Common myeloid progenitor, CD34-positive (primary cell): ENCODE data around the gene CLDN4.
"Not testable (repeated sequence)": the region's sequence is repeated elsewhere in the genome, so short reads cannot be mapped to it uniquely, and the experiment has no call there.

ENCODE experiments used
- CTCF ChIA-PET: fragments of 350-600 bp; sonication (Branson Sonifier 250); formaldehyde crosslinking; loops from one replicate; lab custom pipeline; 2021; ENCODE audit warnings: antibody characterized with exemption; lab: Charles Lee
- POLR2A ChIA-PET: fragments of 350-600 bp; sonication (Branson Sonifier 250); formaldehyde crosslinking; loops from one replicate; lab custom pipeline; 2021; ENCODE audit warnings: antibody characterized with exemption; lab: Charles Lee
- DNase-seq, 3 donors: peaks; one replicate each; pipeline versions ENCODE4 v3.0.0 to v3.0.0-alpha.2; 2013
- H3K27ac ChIP-seq, 2 experiments: 1 replicate in 1 of 2; 2 replicates in 1 of 2; pipeline ENCODE4 v1.7.0; 2013; ENCODE audit warnings: inconsistent platforms in 2 of 2, low read length in 2 of 2, mild to moderate bottlenecking in 2 of 2, low read depth in 1 of 2, moderate library complexity in 1 of 2; ENCODE audit not compliant: severe bottlenecking in 2 of 2, insufficient read depth in 1 of 2, poor library complexity in 1 of 2
- H3K27me3 ChIP-seq, 5 experiments: replicated peaks in 2 of 5; 1 replicate in 3 of 5; 2 replicates in 2 of 5; pipeline versions ENCODE4 v1.6.1 to v1.7.0; 2013; ENCODE audit warnings: low read length in 4 of 5, mild to moderate bottlenecking in 2 of 5, moderate library complexity in 2 of 5, inconsistent platforms in 1 of 5; ENCODE audit not compliant: insufficient read depth in 5 of 5, control insufficient read depth in 4 of 5
- H3K36me3 ChIP-seq, 4 experiments: 1 replicate in 2 of 4; 2 replicates in 2 of 4; pipeline versions ENCODE4 v1.6.1 to v1.7.0; 2013; ENCODE audit warnings: low read length in 3 of 4, control low read depth in 1 of 4, mild to moderate bottlenecking in 1 of 4; ENCODE audit not compliant: control insufficient read depth in 4 of 4, insufficient read depth in 4 of 4
- H3K4me1 ChIP-seq, 4 experiments: 1 replicate in 3 of 4; 2 replicates in 1 of 4; pipeline versions ENCODE4 v1.6.1 to v1.7.1; 2013; ENCODE audit warnings: low read length in 3 of 4, mild to moderate bottlenecking in 3 of 4, control low read depth in 1 of 4, inconsistent platforms in 1 of 4, moderate library complexity in 1 of 4; ENCODE audit not compliant: control insufficient read depth in 4 of 4, insufficient read depth in 4 of 4; ENCODE audit errors: control extremely low read depth in 1 of 4
- H3K4me3 ChIP-seq, 7 experiments: 1 replicate in 4 of 7; 2 replicates in 3 of 7; pipeline versions ENCODE4 v1.5.1 to v1.7.0; 2013; ENCODE audit warnings: mild to moderate bottlenecking in 7 of 7, low read length in 6 of 7, moderate library complexity in 6 of 7, inconsistent platforms in 2 of 7, low read depth in 2 of 7, control low read depth in 1 of 7; ENCODE audit not compliant: insufficient read depth in 4 of 7, control insufficient read depth in 1 of 7; ENCODE audit errors: extremely low read depth in 1 of 7
- H3K9me3 ChIP-seq, 5 experiments: 1 replicate in 4 of 5; 2 replicates in 1 of 5; pipeline versions ENCODE4 v1.6.1 to v1.7.1; 2013; ENCODE audit warnings: low read length in 4 of 5, mild to moderate bottlenecking in 2 of 5, inconsistent platforms in 1 of 5, low read depth in 1 of 5, moderate library complexity in 1 of 5; ENCODE audit not compliant: control insufficient read depth in 4 of 5, insufficient read depth in 2 of 5; ENCODE audit errors: control extremely low read depth in 1 of 5
- WGBS: methylation state at CpG from one replicate; pipeline ENCODE4 v1.1.5; 2013; ENCODE audit not compliant: insufficient coverage; 5-methylcytosine and 5-hydroxymethylcytosine counted together

CLDN4 gene

GRCh38 chr7:73812996-73813395, 17.8 kb upstream of the CLDN4 start:
- DNase-seq, result no peak

GRCh38 chr7:73815436-73815835, 15.4 kb upstream of the CLDN4 start:
- 94% methylated on average over 7 of the region's 8 CpGs for WGBS
- H3K4me1 ChIP-seq, result no peaks in the 10 kb centered on the region
- no peak overlapping the region for H3K27ac ChIP-seq
- CTCF ChIA-PET, result interaction anchor here (0.6 to 2.7 kb wide), 4 partner anchors 11 to 181 kb away, joined by 3 to 12 read pairs (median 6); no protein-coding TSS in a partner anchor
- peaks cover 0 to 20% (median 9%) of the 10 kb centered on the region in 5 experiments for H3K9me3 ChIP-seq
- no peak for DNase-seq
- H3K4me3 ChIP-seq, result no peak overlapping the region
- H3K36me3 ChIP-seq, result no peaks in the 10 kb centered on the region
- POLR2A ChIA-PET, result no interaction called here
- peaks cover 0 to 4% (median 0%) of the 10 kb centered on the region in 5 experiments for H3K27me3 ChIP-seq

More at GRCh38 chr7:73812996-73813395, 17.8 kb upstream of the CLDN4 start:
- 92% methylated on average over 2 of the region's 3 CpGs for WGBS
- Histone ChIP-seq H3K36me3 (no peaks in the 10 kb centered on the region), H3K4me3 (no peak overlapping the region), H3K4me1 (no peaks in the 10 kb centered on the region), H3K27me3 (peaks cover 0 to 4% (median 0%) of the 10 kb centered on the region in 5 experiments), H3K27ac (no peak overlapping the region), H3K9me3 (peaks cover 0 to 20% (median 9%) of the 10 kb centered on the region in 5 experiments)
- ChIA-PET CTCF (interaction anchor here (1.1 kb wide), 2 partner anchors 12 to 15 kb away, joined by 3 to 4 read pairs; no protein-coding TSS in a partner anchor), POLR2A (no interaction called here)

- Histone ChIP-seq H3K36me3 (no peaks in the 10 kb centered on the region), H3K4me1 (no peaks in the 10 kb centered on the region), H3K4me3 (no peak overlapping the region), H3K27ac (no peak overlapping the region), H3K9me3 (peaks cover 0 to 18% (median 7%) of the 10 kb centered on the region in 5 experiments), H3K27me3 (peaks cover 0 to 2% (median 0%) of the 10 kb centered on the region in 5 experiments)
- 92% methylated on average over 5 of the region's 6 CpGs for WGBS
- no peak for DNase-seq
- POLR2A ChIA-PET, result no interaction called here
- CTCF ChIA-PET, result no interaction called here
These were observed 13.7 kb upstream of the CLDN4 start for GRCh38 chr7:73817121-73817520.

GRCh38 chr7:73820013-73820412, 10.8 kb upstream of the CLDN4 start:
- Histone ChIP-seq H3K27ac (no peak overlapping the region), H3K36me3 (no peaks in the 10 kb centered on the region), H3K27me3 (peaks cover 0 to 3% (median 2%) of the 10 kb centered on the region in 5 experiments), H3K4me3 (no peak overlapping the region), H3K9me3 (no peaks in the 10 kb centered on the region), H3K4me1 (no peaks in the 10 kb centered on the region)
- POLR2A ChIA-PET, result no interaction called here
- WGBS, result 100% methylated on average over 4 of the region's 7 CpGs
- DNase-seq, result no peak
- CTCF ChIA-PET, result interaction anchor here (1.7 kb wide), 1 partner anchor 35 kb away, joined by 4 read pairs; no protein-coding TSS in a partner anchor

DNA sequence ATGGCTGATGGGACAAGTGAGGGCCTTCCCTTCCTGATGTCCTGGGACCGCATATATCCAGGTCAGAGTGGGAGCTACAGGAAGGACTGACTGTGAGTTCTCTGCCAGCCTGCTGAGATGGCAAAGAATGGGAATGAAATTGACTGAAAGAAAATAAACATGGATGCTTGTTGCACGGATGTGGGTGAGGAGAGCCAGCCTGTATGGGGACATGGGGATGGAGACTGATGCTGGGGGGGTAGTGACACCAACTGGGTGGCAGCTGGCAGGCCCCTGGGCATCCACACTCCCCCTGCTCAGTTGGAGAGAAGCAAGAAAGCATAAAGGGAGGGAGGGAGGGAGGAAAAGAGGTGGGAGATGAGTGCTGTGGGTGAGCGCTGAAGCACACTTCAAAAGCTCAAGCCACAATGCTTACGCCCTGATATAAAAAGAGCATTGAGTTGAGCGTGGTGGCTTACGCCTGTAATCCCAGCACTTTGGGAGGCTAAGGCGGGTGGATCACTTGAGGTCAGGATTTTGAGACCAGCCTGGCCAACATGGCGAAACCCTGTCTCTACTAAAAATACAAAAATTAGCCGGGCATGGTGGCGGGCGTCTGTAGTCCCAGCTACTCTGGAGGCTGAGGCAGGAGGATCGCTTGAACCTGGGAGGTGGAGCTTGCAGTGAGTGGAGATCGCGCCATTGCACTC, 9.1 kb upstream of the CLDN4 start:
- H3K9me3 ChIP-seq, POLR2A ChIA-PET, H3K27ac ChIP-seq, H3K36me3 ChIP-seq, DNase-seq, H3K4me3 ChIP-seq, H3K27me3 ChIP-seq: not testable (repeated sequence)
- H3K4me1 ChIP-seq, result peaks cover 0 to 11% (median 10%) of the 10 kb centered on the region in 4 experiments
- CTCF ChIA-PET, result interaction anchor here (0.5 to 1.7 kb wide), 6 partner anchors 12 to 578 kb away, joined by 3 to 6 read pairs (median 4); no protein-coding TSS in a partner anchor
- whole genome bisulfite sequencing, result 96% methylated on average over 3 of the region's 14 CpGs

DNA sequence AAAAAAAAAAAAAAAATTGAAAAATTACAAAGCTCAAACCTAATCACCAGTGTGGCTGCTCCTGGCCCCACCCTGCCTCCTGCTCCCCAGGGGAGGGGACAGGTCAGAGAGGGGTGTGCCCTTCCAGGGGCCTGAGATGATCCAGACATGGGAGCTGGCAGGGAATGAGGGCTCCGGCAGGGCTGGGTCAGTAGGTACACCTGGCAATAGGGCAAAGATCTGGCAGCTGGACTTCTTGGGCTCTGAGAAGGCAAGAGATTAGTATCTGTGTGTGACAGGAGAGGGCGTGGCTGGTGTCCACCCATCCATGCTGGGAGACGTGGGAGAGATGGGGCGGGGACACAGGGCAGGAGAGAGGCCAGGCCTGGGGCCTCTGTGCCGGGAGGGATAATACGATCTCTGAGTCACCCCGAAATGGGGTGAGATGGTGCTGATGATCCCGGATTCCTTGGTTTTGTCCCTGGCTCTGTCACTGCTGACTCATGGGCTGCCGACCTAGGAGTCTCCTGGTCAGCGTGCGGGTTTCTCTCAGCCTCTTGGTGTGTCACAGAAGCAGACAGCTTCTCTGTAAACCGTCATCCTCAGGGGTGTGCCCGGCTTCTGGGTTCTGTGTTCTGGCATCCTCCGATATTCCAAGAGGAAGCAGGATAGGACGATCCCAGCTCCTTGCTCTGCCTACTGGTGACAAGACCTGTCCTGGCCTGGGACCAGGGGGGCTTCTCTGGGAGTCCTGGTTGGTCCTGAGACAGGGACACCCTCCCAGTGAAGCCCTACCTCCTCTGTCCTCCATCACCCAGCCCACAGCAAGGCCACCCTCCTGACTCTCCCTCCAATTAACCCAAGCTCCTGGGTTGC, 8.2 kb upstream of the CLDN4 start:
- H3K4me1 ChIP-seq, result peaks cover 5 to 19% (median 18%) of the 10 kb centered on the region in 4 experiments
- no peak overlapping the region for H3K27ac ChIP-seq
- ChIA-PET POLR2A (interaction anchor here (0.6 kb wide), 1 partner anchor 66 kb away, joined by 3 read pairs; no protein-coding TSS in a partner anchor), CTCF (interaction anchor here (0.7 to 1.4 kb wide), 5 partner anchors 11 to 59 kb away, joined by 3 to 6 read pairs (median 4); no protein-coding TSS in a partner anchor)
- no peaks in the 10 kb centered on the region for H3K36me3 ChIP-seq
- H3K4me3 ChIP-seq, result no peak overlapping the region
- no peaks in the 10 kb centered on the region for H3K9me3 ChIP-seq
- no peak for DNase-seq
- peaks cover 0 to 3% (median 2%) of the 10 kb centered on the region in 5 experiments for H3K27me3 ChIP-seq
- 89% methylated on average over 14 of the region's 15 CpGs for WGBS
